ENCODE data around the gene MAP2K2.

Gene MAP2K2

GRCh38 chr19:4058693-4059452 lies 65.0 kb downstream of the MAP2K2 start:
- no peak overlapping the region for H3K4me3 ChIP-seq (ENCODE audit: low read depth, low read length)
- TF ChIP-seq MAX (IDR thresholded peaks at IDR 0.05; ENCODE audit: low read depth, low read length) (no peak), CTCF (IDR thresholded peaks at IDR 0.05; ENCODE audit: low read depth, low read length) (no peak)
- no peak for DNase-seq (ENCODE audit: low read depth)

GRCh38 chr19:4057931-4058692 lies 65.8 kb downstream of the MAP2K2 start:
- TF ChIP-seq MAX (IDR thresholded peaks at IDR 0.05; ENCODE audit: low read depth, low read length) (no peak), MYC (IDR thresholded peaks at IDR 0.05; ENCODE audit: low read depth, low read length) (no peak), CTCF (IDR thresholded peaks at IDR 0.05; ENCODE audit: low read depth, low read length) (no peak), POLR2A (IDR thresholded peaks at IDR 0.05; ENCODE audit: extremely low read depth, insufficient read length) (no peak)
- H3K4me3 ChIP-seq (ENCODE audit: low read depth, low read length), result no peak overlapping the region
- DNase-seq (ENCODE audit: low read depth), result peak; percentile 90

- no peak overlapping the region for H3K4me3 ChIP-seq (ENCODE audit: low read depth, low read length)
- TF ChIP-seq POLR2A (IDR thresholded peaks at IDR 0.05; ENCODE audit: extremely low read depth, insufficient read length), result no peak
- TF ChIP-seq CTCF (IDR thresholded peaks at IDR 0.05; ENCODE audit: low read depth, low read length), result no peak
- TF ChIP-seq MYC (IDR thresholded peaks at IDR 0.05; ENCODE audit: low read depth, low read length), result no peak
- TF ChIP-seq MAX (IDR thresholded peaks at IDR 0.05; ENCODE audit: low read depth, low read length), result no peak
- no peak for DNase-seq (ENCODE audit: low read depth)
These were observed 68.7 kb downstream of the MAP2K2 start for GRCh38 chr19:4055209-4055552.

GRCh38 chr19:4054441-4055208 lies 69.3 kb downstream of the MAP2K2 start:
- TF ChIP-seq POLR2A (IDR thresholded peaks at IDR 0.05; ENCODE audit: extremely low read depth, insufficient read length), result no peak
- TF ChIP-seq MAX (IDR thresholded peaks at IDR 0.05; ENCODE audit: low read depth, low read length), result no peak
- TF ChIP-seq MYC (IDR thresholded peaks at IDR 0.05; ENCODE audit: low read depth, low read length), result no peak
- no peak for TF ChIP-seq CTCF (IDR thresholded peaks at IDR 0.05; ENCODE audit: low read depth, low read length)
- no peak for DNase-seq (ENCODE audit: low read depth)

GRCh38 chr19:4053423-4054324 lies 70.2 kb downstream of the MAP2K2 start:
- H3K4me3 ChIP-seq (ENCODE audit: low read depth, low read length), result no peak overlapping the region
- no peak for DNase-seq (ENCODE audit: low read depth)
- no peak for TF ChIP-seq MYC (IDR thresholded peaks at IDR 0.05; ENCODE audit: low read depth, low read length)
- TF ChIP-seq MAX (IDR thresholded peaks at IDR 0.05; ENCODE audit: low read depth, low read length), result no peak

More at GRCh38 chr19:4054441-4055208, 69.3 kb downstream of the MAP2K2 start:
- no peak overlapping the region for H3K4me3 ChIP-seq (ENCODE audit: low read depth, low read length)

Measured in NB4 (cell line).